Upper lobe of left lung (tissue), 4 donors: ENCODE data around the gene ST6GALNAC6.

Source experiments
- POLR2A ChIP-seq, 4 donors: fragments of 450-650 bp; IDR thresholded peaks; one replicate each; pipeline ENCODE4 v1.5.1; 2016 to 2017; ENCODE audit warnings: antibody characterized with exemption in 4 of 4, mild to moderate bottlenecking in 2 of 4
- POLR2AphosphoS5 ChIP-seq, 2 donors: sonication (generic); formaldehyde crosslinking; IDR thresholded peaks; one replicate each; pipeline ENCODE4 v1.5.1; 2017; ENCODE audit warnings: antibody characterized with exemption in 2 of 2
- TF ChIP-seq, protein P1 (sequence below), 6 experiments: fragments of 450-650 bp in 4 of 6; fragments of 200-600 bp in 2 of 6; sonication (generic) in 2 of 6; IDR thresholded peaks; one replicate each; pipeline ENCODE4 v1.5.1; 2016 to 2019; ENCODE audit warnings: antibody characterized with exemption in 6 of 6

DNA sequence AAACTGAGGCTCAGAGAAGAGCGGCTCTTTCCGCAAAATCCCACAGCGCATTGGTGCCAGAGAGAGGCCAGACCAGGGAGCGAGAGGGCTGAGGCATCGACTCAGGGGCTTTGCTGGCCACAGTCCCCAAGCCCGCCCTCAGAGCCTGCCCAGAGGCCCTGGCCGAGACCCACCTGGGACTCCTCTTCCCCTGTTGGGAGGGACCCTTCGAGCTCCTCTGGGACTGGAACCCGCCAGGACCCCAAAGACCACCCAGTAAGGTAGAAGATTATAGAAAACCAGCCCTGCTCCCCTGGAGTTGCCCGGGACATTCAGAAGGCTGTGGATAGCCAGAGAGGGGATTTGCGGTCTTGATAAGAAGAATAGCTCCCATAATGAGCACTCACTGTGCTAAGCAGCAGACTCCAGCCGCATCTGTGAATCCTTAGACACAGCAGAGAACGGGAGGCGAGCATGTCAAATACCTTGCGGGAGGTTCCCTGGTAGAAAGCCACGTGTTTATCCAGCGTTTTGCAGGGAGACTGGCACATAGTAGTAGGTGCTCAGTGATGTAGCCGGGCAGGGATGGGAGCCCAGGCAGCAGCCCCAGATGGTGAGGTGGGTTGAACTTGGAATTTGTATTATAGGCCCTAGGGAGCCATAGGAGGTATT, 21.3 kb downstream of the ST6GALNAC6 start:
- TF ChIP-seq POLR2A (IDR thresholded peaks at IDR 0.05) (no peak), POLR2AphosphoS5 (IDR thresholded peaks at IDR 0.05) (no peak)
- TF ChIP-seq, protein P1, sequence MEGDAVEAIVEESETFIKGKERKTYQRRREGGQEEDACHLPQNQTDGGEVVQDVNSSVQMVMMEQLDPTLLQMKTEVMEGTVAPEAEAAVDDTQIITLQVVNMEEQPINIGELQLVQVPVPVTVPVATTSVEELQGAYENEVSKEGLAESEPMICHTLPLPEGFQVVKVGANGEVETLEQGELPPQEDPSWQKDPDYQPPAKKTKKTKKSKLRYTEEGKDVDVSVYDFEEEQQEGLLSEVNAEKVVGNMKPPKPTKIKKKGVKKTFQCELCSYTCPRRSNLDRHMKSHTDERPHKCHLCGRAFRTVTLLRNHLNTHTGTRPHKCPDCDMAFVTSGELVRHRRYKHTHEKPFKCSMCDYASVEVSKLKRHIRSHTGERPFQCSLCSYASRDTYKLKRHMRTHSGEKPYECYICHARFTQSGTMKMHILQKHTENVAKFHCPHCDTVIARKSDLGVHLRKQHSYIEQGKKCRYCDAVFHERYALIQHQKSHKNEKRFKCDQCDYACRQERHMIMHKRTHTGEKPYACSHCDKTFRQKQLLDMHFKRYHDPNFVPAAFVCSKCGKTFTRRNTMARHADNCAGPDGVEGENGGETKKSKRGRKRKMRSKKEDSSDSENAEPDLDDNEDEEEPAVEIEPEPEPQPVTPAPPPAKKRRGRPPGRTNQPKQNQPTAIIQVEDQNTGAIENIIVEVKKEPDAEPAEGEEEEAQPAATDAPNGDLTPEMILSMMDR (IDR thresholded peaks at IDR 0.05) = no peak
